Measurements from ENCODE around the gene GMCL2. TPM values are rescaled to one million over a fixed set of nuclear protein-coding genes. Genes with fewer than 3 reads are reported as not detected.

GMCL2 gene
- total and polyA plus RNA-seq, 9 of the 15 experiments (the other 6 are each of a cell fraction or from before 2014, with no cell fraction given) = 0.04 TPM; not detected in 8

GRCh38 chr5:178196986-178197385, 9.8 kb upstream of the GMCL2 start:
- FAIRE-seq (peak; percentile 89), DNase-seq (ENCODE audit: extremely low read depth in 1 of 4, low spot score in 3 of 4) (peak; percentile 62 to 70 (median 66)), ATAC-seq (peak; percentile 94)
- in situ Hi-C loops (cut with MboI) = no loop called here
- no peak overlapping the region for H3K4me3 ChIP-seq
- H3K27me3 ChIP-seq (ENCODE audit: control insufficient read depth in 2 of 2, insufficient read depth in 2 of 2, low read length in 2 of 2) = peaks cover 5 to 16% of the 10 kb centered on the region in 2 experiments; a peak in 3 of 5 replicates
- H3K27ac ChIP-seq (ENCODE audit: extremely low read depth, low read depth, low read length) = no peak overlapping the region
- no peak overlapping the region for H3K9ac ChIP-seq (ENCODE audit: insufficient read depth in 1 of 2, low read depth in 2 of 2, low read length in 2 of 2)
- H3K4me1 ChIP-seq (replicated peaks in 1 of 2; ENCODE audit: control insufficient read depth in 2 of 2, insufficient read depth in 2 of 2, low read length in 2 of 2) = peaks cover 0 to 8% of the 10 kb centered on the region in 2 experiments; a peak in 3 of 5 replicates
- no TSS peak for BruUV-seq (replicated peaks)
- 70% methylated on average over 8 of the region's 8 CpGs for WGBS (ENCODE audit: insufficient coverage, low coverage, missing lambda C conversion rate)
- H3K36me3 ChIP-seq (ENCODE audit: control insufficient read depth, insufficient read depth, low read length) = no peaks in the 10 kb centered on the region
- no peaks in the 10 kb centered on the region; the same call in 1 of the 2 replicates for H3K9me3 ChIP-seq (replicated peaks; ENCODE audit: control insufficient read depth, insufficient read depth, low read depth, low read length)
- POLR2A ChIA-PET = interaction anchor here (0.6 to 2.0 kb wide), 5 partner anchors 9 to 70 kb away, joined by 3 to 11 read pairs (median 5); no protein-coding TSS in a partner anchor
- CTCF ChIA-PET (ENCODE audit: low intra/inter-chr PET ratio) = no interaction called here
- intact Hi-C loops (cut with micrococcal nuclease) = no loop called here
- no peak overlapping the region for H2AFZ ChIP-seq (ENCODE audit: low read depth, low read length)
- H3K9me1 ChIP-seq (ENCODE audit: control insufficient read depth, insufficient read depth, low read length) = no peaks in the 10 kb centered on the region
- no peaks in the 10 kb centered on the region for H3K79me2 ChIP-seq (ENCODE audit: control insufficient read depth, insufficient read depth, low read length)
- no peaks in the 10 kb centered on the region for H4K20me1 ChIP-seq (replicated peaks; ENCODE audit: control insufficient read depth, insufficient read depth, low read length)
- no peak overlapping the region for H3K4me2 ChIP-seq (ENCODE audit: insufficient read depth, low read length)
- TF ChIP-seq PURB (CRISPR knock-in tag; IDR thresholded peaks at IDR 0.05; ENCODE audit: low read depth) (no peak), YY1 (IDR thresholded peaks at IDR 0.05; ENCODE audit: borderline replicate concordance in 1 of 3, control insufficient read depth in 1 of 3, extremely low read depth in 1 of 3, insufficient read depth in 3 of 3, insufficient read length in 1 of 3, insufficient replicate concordance in 2 of 3, low read depth in 1 of 3, low read length in 2 of 3) (peak in 1 of 3 experiments; percentile 17), ZNF79 (CRISPR knock-in tag; IDR thresholded peaks at IDR 0.05; ENCODE audit: low read depth) (no peak), C11orf30 (IDR thresholded peaks at IDR 0.05; ENCODE audit: low read depth) (no peak), CTCFL (IDR thresholded peaks at IDR 0.05; ENCODE audit: borderline replicate concordance, insufficient read depth, low read depth, low read length, poor library complexity, severe bottlenecking) (peak; percentile 66), ESRRA (IDR thresholded peaks at IDR 0.05; ENCODE audit: borderline replicate concordance, low read depth) (peak; percentile 68), MEIS2 (IDR thresholded peaks at IDR 0.05; ENCODE audit: partially characterized antibody) (peak; percentile 23)
- TF ChIP-seq, protein P1, sequence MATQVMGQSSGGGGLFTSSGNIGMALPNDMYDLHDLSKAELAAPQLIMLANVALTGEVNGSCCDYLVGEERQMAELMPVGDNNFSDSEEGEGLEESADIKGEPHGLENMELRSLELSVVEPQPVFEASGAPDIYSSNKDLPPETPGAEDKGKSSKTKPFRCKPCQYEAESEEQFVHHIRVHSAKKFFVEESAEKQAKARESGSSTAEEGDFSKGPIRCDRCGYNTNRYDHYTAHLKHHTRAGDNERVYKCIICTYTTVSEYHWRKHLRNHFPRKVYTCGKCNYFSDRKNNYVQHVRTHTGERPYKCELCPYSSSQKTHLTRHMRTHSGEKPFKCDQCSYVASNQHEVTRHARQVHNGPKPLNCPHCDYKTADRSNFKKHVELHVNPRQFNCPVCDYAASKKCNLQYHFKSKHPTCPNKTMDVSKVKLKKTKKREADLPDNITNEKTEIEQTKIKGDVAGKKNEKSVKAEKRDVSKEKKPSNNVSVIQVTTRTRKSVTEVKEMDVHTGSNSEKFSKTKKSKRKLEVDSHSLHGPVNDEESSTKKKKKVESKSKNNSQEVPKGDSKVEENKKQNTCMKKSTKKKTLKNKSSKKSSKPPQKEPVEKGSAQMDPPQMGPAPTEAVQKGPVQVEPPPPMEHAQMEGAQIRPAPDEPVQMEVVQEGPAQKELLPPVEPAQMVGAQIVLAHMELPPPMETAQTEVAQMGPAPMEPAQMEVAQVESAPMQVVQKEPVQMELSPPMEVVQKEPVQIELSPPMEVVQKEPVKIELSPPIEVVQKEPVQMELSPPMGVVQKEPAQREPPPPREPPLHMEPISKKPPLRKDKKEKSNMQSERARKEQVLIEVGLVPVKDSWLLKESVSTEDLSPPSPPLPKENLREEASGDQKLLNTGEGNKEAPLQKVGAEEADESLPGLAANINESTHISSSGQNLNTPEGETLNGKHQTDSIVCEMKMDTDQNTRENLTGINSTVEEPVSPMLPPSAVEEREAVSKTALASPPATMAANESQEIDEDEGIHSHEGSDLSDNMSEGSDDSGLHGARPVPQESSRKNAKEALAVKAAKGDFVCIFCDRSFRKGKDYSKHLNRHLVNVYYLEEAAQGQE (IDR thresholded peaks at IDR 0.05; ENCODE audit: borderline replicate concordance) = peak; percentile 22; the same call in 1 of the 2 replicates
- TF ChIP-seq, protein P1 (CRISPR knock-in tag; IDR thresholded peaks at IDR 0.05; ENCODE audit: low read depth) = no peak

Measured in K562 (cell line).